A673 (cell line): ENCODE results near the gene KPNA5. TPM values are rescaled to one million over a fixed set of nuclear protein-coding genes. Genes with fewer than 3 reads are reported as not detected.
A peak's percentile ranks its signal among the peaks of the same experiment; 100 is the strongest.
"Not testable (repeated sequence)": the region's sequence is repeated elsewhere in the genome, so short reads cannot be mapped to it uniquely, and the experiment has no call there.

Source experiments
- BruUV-seq: library from RNA; stranded (reverse); fragments of 400-500 nt; replicated peaks from 2 replicates; lab custom pipeline; 2021; lab: Mats Ljungman, UMichigan
- CTCF ChIA-PET: fragments of 300-600 bp; sonication (Branson Sonifier 250); formaldehyde crosslinking; loops from one replicate; lab custom pipeline; 2022; ENCODE audit warnings: antibody characterized with exemption; lab: Charles Lee
- POLR2A ChIA-PET: fragments of 300-600 bp; sonication (Branson Sonifier 250); formaldehyde crosslinking; loops from one replicate; lab custom pipeline; 2022; ENCODE audit warnings: antibody characterized with exemption; ENCODE audit not compliant: low non-redundant PET; lab: Charles Lee
- DNase-seq: peaks from one replicate; pipeline ENCODE4 v3.0.0-alpha.2; 2015; ENCODE audit warnings: low spot score
- H3K27ac ChIP-seq: fragments of 200-600 bp; sonication (generic); 2 replicates; pipeline ENCODE4 v1.5.1; 2016; ENCODE audit warnings: mixed run types, low read depth, mild to moderate bottlenecking, mixed read lengths, antibody characterized with exemption, low read length; ENCODE audit not compliant: poor library complexity, severe bottlenecking
- H3K27me3 ChIP-seq: fragments of 200-600 bp; sonication (generic); replicated peaks from 2 replicates; pipeline ENCODE4 v1.6.1; 2017; ENCODE audit warnings: mixed run types, low read depth, mild to moderate bottlenecking, mixed read lengths, antibody characterized with exemption, low read length; ENCODE audit not compliant: insufficient read depth, poor library complexity
- H3K36me3 ChIP-seq: fragments of 200-600 bp; sonication (generic); 2 replicates; pipeline ENCODE4 v1.6.1; 2016; ENCODE audit warnings: mixed run types, mild to moderate bottlenecking, mixed read lengths, antibody characterized with exemption, low read length; ENCODE audit not compliant: insufficient read depth, poor library complexity, severe bottlenecking
- H3K4me1 ChIP-seq: fragments of 200-600 bp; sonication (generic); 2 replicates; pipeline ENCODE4 v1.6.1; 2017; ENCODE audit warnings: mixed run types, mild to moderate bottlenecking, mixed read lengths, antibody characterized with exemption, low read length; ENCODE audit not compliant: insufficient read depth, poor library complexity, severe bottlenecking
- H3K4me3 ChIP-seq: fragments of 200-600 bp; sonication (generic); 2 replicates; pipeline ENCODE4 v1.5.1; 2016; ENCODE audit warnings: low read depth, mixed run types, mild to moderate bottlenecking, mixed read lengths, low read length; ENCODE audit not compliant: poor library complexity, severe bottlenecking
- H3K9me3 ChIP-seq: fragments of 200-600 bp; sonication (generic); 2 replicates; pipeline ENCODE4 v1.6.1; 2016; ENCODE audit warnings: mixed run types, low read depth, mild to moderate bottlenecking, mixed read lengths, antibody characterized with exemption, low read length; ENCODE audit not compliant: poor library complexity, severe bottlenecking
- EZH2 ChIP-seq: fragments of 200-600 bp; sonication (generic); IDR thresholded peaks from 2 replicates; pipeline ENCODE4 v1.6.1; 2017; ENCODE audit warnings: borderline replicate concordance, low read depth, mild to moderate bottlenecking, mixed read lengths, antibody characterized with exemption, low read length; ENCODE audit not compliant: poor library complexity, severe bottlenecking
- intact Hi-C: fragments of 100-400 bp; cut with micrococcal nuclease; formaldehyde crosslinking; loops from one replicate; pipeline ENCODE4 v1.10.0; 2022; ENCODE audit not compliant: unreplicated experiment
- total RNA-seq: library from RNA; stranded (reverse); gene quantifications from 2 replicates; pipeline ENCODE4 v1.2.3, GENCODE V29; 2021
- TF ChIP-seq, protein P1 (sequence below): fragments of 300-800, 200-600 bp; sonication (generic); conservative IDR thresholded peaks from 2 replicates; pipeline ENCODE4 v1.5.1; 2017; ENCODE audit warnings: low read depth, mild to moderate bottlenecking, antibody characterized with exemption, low read length, moderate library complexity, mixed read lengths

Gene KPNA5
- total RNA-seq, 1 experiment from 2014 or later = 19.4 TPM

DNA sequence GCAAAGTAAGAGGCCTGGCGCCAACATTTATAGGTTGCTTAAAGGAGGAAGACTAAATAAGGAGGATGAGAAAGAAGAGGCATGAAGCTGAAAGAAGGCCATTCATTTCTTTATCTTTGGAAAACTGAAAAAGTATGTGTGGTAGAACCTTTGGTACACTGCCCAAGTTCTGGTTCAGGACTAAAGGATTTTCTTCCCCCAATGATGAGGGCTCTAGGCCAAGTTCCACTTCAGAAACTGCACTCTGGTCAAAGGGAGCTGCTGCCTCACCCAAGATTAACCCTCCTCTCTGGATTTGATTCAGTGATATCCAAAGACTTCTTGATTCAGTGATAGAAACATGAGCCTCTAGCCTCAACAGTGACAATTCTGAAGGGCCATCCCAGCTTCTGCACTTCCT lies 5.0 kb upstream of the KPNA5 start:
- H3K27ac ChIP-seq = no peak overlapping the region
- no peak overlapping the region for H3K4me3 ChIP-seq
- TF ChIP-seq, protein P1, sequence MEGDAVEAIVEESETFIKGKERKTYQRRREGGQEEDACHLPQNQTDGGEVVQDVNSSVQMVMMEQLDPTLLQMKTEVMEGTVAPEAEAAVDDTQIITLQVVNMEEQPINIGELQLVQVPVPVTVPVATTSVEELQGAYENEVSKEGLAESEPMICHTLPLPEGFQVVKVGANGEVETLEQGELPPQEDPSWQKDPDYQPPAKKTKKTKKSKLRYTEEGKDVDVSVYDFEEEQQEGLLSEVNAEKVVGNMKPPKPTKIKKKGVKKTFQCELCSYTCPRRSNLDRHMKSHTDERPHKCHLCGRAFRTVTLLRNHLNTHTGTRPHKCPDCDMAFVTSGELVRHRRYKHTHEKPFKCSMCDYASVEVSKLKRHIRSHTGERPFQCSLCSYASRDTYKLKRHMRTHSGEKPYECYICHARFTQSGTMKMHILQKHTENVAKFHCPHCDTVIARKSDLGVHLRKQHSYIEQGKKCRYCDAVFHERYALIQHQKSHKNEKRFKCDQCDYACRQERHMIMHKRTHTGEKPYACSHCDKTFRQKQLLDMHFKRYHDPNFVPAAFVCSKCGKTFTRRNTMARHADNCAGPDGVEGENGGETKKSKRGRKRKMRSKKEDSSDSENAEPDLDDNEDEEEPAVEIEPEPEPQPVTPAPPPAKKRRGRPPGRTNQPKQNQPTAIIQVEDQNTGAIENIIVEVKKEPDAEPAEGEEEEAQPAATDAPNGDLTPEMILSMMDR = no peak
- TF ChIP-seq EZH2 = no peak
- no peaks in the 10 kb centered on the region for H3K36me3 ChIP-seq
- POLR2A ChIA-PET = no interaction called here
- H3K9me3 ChIP-seq = no peaks in the 10 kb centered on the region
- CTCF ChIA-PET = no interaction called here
- intact Hi-C loops = no loop called here
- no TSS peak for BruUV-seq
- H3K4me1 ChIP-seq = no peaks in the 10 kb centered on the region
- DNase-seq = no peak
- H3K27me3 ChIP-seq = no peaks in the 10 kb centered on the region

- peak; percentile 35 for DNase-seq
- Histone ChIP-seq H3K4me1 (peaks cover 12% of the 10 kb centered on the region), H3K27ac (no peak overlapping the region), H3K9me3 (no peaks in the 10 kb centered on the region), H3K4me3 (peak overlapping the region; percentile 74), H3K36me3 (peaks cover 13% of the 10 kb centered on the region), H3K27me3 (no peaks in the 10 kb centered on the region)
- intact Hi-C loops = no loop called here
- TF ChIP-seq, protein P1 = no peak
- no peak for TF ChIP-seq EZH2
- CTCF ChIA-PET = no interaction called here
- POLR2A ChIA-PET = interaction anchor here (0.5 kb wide), 1 partner anchor 28 kb away, joined by 5 read pairs; no protein-coding TSS in a partner anchor
- BruUV-seq = no TSS peak
Observed at GRCh38 chr6:116682334-116682712, 1.3 kb downstream of the KPNA5 start.

- H3K9me3 ChIP-seq = no peaks in the 10 kb centered on the region
- peaks cover 12% of the 10 kb centered on the region for H3K4me1 ChIP-seq
- H3K4me3 ChIP-seq = no peak overlapping the region
- peaks cover 13% of the 10 kb centered on the region for H3K36me3 ChIP-seq
- no peak for DNase-seq
- H3K27me3 ChIP-seq = no peaks in the 10 kb centered on the region
- POLR2A ChIA-PET = no interaction called here
- CTCF ChIA-PET = no interaction called here
- no TSS peak for BruUV-seq
- no peak for TF ChIP-seq EZH2
- TF ChIP-seq, protein P1 = no peak
- intact Hi-C loops = no loop called here
- no peak overlapping the region for H3K27ac ChIP-seq
Observed at GRCh38 chr6:116685437-116685993, 4.5 kb downstream of the KPNA5 start.

DNA sequence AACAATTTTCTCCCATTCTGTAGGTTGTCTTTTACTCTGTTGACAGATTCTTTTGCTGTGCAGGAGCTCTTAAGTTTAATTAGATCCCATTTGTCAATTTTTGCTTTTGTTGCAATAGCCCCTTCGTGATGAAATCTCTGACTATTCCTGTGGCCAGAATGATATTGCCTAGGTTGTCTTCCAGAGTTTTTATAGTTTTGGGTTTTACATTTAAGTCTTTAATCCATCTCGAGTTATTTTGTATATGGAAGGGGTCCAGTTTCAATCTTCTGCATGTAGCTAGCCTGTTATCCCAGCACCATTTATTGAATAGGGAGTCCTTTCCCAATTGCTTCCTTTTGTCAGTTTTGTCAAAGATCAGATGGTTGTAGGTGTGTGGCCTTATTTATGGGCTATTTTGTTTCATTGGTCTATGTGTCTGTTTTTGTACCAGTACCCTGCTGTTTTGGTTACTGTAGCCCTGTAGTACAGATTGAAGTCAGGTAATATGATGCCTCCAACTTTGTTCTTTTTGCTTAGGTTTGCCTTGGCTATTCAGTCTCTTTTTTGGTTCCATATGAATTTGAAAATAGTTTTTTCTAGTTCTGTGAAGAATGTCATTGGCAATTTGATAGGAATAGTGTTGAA lies 5.6 kb downstream of the KPNA5 start:
- H3K36me3 ChIP-seq = peaks cover 18% of the 10 kb centered on the region
- H3K9me3 ChIP-seq, H3K4me3 ChIP-seq, POLR2A ChIA-PET, H3K27me3 ChIP-seq, H3K27ac ChIP-seq, CTCF ChIA-PET, BruUV-seq, DNase-seq, intact Hi-C loops: not testable (repeated sequence)
- peaks cover 12% of the 10 kb centered on the region for H3K4me1 ChIP-seq
